HG03095 (cell line): ENCODE results near the gene TRAPPC14.

Experiments
- ATAC-seq: cut with Tn5 transposase; IDR thresholded peaks from one replicate; pipeline ENCODE4 v1.9.1; 2021; ENCODE audit warnings: moderate library complexity; ENCODE audit not compliant: unreplicated experiment

TRAPPC14 gene

DNA sequence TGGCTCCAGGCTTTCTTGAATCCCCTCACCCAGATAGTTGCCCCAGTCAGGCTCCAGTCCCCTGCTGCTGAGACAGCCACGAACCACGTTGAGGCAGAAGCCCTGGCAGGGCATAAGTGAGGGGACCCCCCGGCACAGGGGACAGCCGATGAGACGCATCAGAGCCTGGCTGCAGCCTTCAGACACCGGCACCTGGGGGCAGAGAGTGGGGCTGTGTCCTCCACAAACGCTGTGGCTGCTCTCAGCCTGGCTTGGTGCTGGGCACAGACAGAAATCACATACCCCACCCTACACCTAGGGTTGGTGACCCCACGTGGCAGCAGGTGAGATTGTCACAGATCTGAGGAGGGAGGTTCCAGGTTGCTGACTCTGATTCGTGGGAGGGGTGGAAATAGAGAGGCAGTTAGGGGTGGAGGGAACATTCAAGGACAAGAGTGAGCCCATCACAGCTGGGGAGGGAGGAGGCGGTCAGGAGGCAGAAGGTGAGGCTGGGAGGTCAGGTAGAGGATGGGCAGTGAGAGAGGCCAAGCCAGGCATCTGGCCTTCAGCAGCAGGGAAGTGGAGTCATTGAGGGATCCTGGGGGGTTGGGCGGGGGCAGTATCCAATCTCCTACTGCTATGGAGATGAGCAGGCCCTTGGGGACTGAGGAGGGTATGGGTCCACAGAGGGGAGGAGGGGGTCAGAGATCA lies 15.4 kb upstream of the TRAPPC14 start:
- ATAC-seq: no peak

DNA sequence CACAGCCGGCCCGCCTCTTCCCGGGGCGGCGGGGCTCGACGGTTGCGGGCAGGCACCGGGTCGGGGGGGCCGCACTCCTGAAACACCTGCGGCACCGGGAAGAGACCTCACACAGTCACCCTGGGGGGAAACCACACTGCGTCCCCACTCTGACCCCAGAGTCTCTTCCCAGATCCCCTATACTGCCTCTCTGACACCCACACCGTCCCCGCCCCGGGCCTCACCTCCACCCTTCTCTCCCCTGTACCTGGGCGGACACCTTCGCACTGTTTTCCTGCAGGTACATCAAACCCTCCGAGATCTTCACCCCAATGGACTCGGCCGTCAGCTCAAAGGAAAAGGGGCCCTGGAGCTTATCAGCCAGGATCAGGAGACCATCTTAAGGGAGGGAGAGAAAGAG lies 13.3 kb upstream of the TRAPPC14 start:
- no peak for ATAC-seq

DNA sequence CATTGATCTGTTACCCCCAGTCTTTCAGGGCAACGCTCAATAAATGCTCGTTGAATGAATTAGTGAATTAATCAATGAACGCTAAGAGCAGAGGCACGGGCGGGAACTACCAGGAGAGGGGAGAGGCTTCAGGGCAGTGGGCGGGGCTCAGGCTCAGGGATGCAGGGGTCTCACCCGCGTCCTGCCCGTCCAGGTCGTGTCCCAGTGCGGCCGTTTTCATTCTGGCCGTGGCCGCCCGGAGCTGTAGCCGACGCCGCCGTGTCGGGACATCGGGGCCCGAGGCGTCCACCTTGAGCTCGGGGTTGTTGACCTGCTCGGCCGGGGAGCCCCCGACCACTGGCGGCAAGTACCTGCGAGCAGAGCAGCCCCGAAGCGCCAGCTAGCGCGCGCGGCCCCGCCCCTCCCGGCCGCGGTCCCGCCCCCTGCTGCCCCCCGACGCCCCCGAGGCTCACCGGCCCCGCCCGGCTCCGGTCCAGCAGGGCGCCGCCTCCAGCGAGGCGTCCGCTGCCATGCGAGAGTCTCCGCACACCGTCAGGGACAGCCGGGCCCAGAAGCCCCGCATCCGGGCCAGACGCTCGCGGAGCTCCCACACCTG lies 12.7 kb upstream of the TRAPPC14 start:
- no peak for ATAC-seq

DNA sequence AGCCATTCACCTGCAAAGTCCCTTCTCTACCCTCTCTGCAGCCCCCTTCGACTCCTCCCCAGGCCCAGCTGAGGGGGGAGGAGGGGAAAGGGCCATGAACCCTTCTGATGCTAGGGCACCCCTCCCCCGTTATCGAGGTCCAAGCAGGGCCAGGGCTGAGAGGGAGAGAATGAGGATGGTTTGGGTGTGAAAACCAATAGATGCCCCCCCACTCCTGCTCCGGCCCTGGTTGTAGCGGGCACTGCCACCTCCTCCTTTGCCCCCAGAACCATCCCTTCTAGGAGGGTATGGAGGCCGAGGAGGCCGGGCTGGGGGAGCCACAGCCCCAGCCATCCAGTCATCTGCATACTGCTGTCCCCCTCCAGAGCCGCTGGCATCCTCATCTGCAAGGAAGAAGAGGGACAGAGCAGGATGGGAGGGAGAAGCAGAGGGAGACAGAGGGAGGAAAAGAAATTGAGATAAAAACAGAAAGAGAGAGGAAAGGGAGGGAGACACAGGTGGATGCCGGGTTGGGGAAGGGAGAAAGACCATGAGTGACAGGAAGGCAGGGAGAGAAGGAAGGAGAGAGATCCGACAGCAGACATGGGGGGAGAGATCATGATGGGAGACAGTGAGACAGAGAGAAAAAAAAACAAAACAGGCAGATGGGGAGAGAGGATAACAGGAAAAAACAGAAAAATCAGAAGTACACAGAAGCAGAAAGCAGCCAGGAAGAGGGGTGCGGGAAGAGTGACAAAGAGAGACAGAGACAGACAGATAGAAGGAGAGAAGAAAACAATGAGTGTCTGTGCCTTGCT lies 11.8 kb upstream of the TRAPPC14 start:
- ATAC-seq: no peak

DNA sequence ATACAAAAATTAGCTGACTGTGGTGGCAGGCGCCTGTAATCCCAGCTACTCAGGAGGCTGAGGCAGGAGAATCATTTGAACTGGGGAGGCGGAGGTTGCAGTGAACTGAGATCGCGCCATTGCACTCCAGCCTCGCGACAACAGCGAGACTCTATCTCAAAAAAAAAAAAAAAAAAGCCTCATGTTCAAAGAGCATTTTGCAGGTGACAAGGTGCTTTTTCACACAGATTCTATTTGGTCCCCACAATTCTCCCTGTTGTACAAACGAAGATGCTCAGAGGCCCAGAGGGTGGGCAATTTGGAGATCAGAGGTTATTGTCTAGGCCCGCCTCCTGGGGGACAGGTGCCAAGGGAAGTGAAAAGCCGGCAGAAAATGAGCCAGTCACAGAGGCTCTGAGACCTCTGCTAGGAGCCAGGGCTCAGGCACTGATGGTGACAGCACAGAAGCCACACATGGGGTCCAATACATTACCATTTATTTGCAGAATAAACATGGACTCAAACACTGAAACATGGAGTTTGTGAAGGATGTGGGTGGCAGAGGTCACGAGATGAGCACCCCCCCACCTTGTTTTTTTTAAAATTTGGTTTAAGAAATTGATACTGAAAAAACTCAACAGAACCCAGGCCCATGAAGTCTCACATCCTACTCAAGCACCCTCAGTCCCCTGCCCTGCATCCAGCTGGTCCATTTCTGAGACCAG lies 10.8 kb upstream of the TRAPPC14 start:
- ATAC-seq: no peak

DNA sequence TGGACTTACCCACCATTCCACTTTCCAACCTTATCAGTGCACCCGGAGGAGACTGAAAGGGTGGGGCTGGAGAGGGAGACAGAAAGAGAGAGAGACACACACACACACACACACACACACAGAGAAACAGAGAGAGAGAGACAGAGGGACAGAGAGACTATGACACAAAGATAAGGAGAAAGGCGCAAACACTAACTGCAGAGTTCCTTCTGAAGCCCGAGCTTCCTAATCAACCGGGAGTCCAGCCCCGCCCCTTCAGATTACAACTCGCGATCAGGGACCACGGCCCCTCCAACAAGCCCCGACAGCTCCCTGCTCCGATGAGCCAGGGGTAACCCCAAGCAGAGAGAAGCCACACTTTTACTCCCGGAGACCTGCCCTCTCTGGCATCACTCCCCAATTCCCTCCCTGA lies 9.4 kb upstream of the TRAPPC14 start:
- no peak for ATAC-seq

DNA sequence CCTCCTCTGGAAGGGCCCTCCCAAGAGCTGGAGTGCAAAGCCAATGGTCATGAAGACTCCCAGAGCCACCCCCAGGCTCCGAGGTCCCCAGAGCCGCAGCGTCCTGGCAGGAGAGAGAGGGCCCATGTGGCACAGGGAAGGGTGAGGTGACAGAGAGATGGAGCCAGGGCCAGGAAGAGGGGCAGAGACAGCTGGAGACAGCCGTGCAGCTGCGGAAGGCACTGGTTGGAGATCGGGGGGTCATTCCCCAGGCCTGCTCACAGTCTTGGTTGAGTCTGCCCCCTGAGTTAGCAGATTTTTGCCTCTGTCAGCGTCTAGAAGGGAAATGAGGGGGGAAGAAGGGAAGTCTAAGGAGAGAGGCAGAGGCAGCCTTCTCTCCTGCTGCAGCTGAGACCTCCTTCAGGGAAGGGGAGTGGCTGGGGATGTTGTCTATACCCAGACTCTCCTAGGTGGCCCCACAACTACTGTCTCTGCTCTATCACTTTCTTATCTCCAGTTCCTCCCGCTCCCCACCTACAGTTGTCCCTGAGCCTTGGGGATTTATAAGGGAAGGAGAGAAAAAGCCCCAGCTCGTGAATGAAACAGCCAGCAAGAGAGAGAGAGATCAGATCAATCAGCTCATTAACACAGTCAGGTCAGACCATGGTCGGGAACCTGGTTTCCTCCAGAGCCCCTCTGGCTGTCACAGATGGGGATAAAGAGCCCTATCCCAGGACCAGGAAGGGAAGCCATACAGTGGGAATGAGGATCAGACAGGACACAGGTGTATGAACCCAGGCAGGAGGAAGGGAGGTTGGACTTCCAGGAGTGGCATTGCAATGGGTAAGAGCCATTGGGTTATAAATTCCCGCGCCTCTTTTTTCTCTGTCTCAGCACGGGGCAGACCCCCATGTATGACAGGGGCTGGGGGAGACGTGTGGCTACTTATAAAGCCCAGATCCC lies 8.7 kb upstream of the TRAPPC14 start:
- ATAC-seq: no peak

DNA sequence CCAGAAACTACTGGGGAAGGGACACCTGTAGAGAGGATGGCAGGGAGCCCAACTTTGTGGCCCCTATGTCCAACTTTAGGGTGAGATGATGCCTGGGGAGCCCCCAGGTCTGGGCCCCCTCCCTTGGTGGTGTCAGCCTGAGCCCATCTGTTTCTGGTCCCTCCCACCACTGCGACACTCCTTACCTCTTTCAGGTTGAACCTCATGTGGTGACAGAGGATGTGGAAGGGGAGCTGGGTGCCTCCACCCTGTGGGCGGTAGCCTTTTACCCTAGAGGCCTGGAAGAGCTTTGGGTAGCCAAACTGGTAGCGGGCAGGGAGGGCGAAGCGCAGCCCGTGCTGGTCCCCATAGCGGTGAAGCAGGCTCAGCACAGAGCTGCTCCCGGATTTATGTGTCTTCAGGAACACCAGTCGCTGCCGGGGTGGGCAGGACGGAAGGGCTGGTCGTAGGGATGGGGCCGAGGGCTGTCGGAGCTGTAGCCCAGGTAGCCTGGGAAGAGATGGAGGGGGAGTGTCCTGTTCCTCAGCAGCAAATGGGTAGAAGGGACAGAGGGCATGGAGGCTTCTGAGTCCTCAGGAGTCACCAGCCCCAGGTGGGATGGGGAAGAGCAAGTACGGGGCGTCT lies 7.9 kb upstream of the TRAPPC14 start:
- ATAC-seq: no peak

DNA sequence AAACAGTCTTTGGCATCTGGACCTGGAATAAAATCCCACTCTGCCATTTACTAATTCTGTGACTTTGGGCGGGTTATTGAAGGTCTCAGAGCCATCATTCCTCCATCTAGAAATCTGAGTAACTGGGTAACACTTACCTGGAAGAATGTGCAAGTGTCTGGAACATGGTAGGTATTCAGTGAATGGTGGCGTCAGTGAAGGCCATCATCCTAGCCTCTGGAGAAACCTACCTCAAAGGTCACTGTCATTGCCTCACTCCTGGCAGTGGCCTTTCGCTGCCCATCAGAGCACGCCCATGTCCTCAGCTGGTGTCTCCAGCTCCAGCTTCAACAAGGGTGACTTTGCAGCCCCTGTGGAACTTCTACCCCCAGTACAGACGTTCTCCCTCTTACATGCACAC lies 5.3 kb upstream of the TRAPPC14 start:
- ATAC-seq: no peak

DNA sequence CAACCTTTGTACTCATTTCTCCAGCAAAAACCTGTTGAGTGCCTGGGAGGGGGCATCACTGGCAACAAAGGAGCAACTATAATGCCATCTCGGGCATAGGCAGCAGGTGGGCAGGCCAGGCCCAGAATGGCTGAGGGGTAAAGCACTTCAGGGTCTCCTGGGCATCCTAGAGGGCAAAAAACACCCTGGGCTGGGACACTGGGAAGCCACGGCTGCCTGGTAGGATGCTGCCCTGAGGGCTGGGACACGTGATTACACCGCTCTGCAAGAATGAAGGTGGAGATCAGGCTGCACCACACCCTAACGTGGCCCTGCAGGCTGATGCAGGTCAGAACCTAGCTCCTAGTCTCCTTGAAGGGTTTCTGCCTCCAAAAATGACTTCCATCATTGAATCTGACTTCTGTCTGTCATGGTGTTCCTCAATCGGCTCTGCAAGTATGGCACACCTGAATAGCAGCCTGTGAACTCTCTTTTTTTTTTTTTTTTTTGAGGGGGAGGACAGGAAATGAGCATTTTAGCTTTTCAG lies 4.5 kb upstream of the TRAPPC14 start:
- ATAC-seq: no peak

DNA sequence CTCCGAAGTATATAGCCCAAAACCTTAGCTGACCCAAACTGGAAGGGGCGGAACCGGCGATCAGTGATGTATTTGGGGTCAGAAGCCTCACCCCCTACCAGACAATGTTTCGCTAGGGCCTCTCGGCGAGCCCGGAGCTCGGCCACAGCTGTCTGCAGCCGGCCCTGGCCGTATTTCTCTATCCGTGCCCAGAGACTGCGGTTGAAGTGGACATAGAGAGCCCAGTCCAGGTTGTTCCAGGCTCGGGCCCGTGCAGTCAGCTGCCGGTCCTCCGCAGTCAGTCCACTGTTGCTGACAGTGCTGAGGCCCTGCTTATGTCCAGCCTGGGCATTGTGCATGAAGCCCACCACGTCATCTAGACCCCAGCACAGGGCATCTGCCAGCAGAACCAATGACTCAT lies 1.5 kb upstream of the TRAPPC14 start:
- no peak for ATAC-seq

DNA sequence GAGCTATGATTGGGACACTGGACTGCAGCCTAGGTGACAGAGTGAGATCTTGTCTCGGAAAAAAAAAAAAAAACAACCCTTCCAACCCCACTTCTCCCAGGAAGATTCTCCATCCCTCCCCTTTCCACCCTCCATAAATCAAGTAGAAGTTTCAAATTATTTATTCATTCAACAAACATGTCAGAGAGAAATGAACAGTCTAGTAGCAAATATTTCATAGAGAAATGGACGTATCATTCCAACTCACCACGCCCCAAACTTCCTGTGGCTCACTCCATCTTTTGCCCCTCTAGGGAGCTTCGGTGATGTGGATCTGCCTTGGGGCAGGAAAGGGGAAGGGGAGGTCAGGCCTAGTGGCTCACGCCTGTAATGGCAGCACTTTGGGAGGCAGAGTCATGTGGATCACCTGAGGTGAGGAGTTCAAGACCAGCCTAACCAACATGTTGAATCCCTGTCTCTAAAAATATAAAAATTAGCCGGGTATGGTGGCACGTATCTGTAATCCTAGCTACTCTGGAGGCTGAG lies 638 bp upstream of the TRAPPC14 start:
- no peak for ATAC-seq

DNA sequence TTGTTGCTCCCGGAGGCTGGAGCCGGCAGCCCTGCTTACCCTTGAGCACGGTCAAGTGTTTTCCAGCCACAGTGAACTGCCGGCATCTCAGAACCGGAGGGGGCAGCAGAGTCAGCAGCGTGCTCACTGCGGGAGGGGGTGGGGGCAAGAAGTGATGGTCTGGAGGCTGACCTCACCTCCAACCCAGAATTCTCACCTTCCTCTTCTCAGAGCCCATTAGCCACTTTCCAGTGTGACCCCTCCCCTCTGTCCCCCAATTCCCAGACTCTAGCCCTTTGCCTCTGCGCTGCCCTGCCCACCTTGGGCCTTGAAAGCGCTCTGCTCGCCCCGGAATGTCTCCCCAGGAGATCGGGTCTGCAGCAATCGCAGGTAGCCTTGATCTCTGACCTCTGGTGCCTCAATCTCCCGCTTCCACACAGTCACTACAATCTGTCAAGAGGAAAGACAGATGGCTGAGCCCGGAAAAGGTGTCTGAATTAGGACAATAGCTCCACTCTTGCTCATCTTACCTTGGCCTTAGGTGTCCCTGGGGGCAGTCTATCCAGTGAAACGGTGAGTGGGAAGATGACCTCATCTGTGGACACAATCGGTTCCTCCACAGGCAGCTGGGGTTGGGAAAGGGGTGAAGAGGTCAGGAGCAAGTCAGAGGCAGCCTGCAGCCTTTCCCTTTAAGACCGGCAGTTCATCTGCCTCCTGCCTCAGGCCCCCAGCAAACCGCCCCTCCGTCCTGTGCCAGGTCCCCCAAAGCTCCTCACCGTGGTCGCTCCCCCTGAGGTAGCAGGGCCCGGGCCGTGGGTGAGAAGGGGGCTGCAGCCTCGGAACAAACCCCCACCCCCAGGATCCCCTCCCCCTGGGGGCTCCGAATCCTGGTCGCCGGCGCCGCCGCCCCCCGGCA lies 942 bp downstream of the TRAPPC14 start:
- ATAC-seq: no peak

DNA sequence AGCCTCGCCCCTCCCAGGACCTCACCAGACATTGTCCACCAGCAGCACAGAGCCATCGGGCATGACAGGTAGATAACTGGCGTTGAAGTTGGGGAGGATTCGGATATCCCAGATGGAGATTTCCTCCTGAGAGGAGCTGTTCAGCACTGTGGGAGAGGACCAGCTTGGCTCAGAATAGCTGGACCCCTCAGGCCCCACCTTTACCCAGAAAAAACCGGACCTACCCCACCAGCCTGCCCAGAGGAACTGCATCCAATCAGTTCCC lies 1.5 kb downstream of the TRAPPC14 start:
- no peak for ATAC-seq

DNA sequence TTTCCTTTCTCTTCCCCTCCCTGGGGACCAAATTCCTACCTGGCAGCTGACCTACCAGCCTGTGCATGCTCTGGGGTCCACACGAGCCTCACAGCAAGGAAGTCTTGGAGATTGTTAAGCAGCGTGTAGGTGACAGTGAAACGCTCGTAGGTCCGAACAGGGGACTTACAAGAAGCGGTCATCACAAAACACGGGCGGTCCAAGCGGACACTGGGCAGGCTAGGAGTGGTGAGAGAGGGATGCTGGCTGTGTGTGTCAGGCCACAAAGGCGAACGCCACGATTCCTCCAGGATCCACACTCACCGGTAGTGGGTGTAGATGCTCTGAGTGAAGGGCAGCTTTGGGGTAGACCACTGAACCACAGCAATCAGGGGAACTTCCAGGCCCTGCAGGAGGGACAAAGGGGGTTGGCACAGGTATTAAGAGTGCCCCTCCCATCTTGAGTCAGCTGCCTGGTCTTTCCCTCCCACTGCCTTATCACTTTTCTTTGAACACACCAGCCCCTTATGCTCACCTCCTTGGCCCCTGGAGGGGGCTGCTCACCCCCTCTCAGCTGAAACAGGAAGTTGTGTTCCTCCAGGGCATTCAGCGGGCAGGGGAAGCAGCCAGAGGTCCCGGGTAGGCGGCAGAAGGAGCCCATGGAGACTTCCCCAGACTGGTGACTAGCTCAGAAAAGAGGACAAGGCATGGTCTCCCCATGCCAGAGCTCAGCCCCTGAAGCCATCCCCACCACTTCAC lies 2.0 kb downstream of the TRAPPC14 start:
- ATAC-seq: no peak

DNA sequence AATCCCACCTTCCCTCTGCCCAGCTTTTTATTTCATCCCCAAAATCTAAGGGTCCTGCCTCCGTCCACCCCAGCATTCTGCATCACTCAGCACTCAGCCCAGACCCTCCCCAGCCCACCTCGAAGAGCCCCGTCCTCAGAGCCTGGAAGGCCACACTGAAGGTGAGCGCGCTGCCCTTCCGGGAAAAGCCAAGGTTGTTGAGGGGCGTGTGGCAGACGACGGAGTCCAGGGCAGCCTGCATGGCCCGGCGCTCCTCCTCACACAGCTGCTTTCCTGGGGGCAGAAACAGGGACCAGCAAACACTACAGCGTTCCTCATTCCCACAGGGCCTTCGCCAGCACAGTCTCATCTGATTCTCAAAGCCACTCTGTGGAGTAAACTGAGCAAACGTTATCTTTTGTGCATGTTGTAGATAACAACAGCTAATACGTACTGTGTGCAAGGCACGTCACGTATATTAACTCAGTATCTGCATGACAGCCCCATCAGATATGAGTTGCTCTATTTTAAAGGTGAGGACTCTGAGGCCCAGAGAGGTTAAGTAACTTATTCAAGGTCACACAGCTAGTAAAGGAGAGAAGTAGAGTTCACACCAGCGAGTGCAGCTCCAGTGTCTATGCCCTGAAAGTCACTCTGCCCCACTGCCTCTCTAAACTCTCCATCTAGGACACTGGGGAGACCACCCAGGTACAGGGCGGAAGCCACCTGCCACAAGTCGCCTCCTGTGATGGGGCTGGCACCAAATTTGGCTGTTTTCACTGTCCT lies 2.8 kb downstream of the TRAPPC14 start:
- no peak for ATAC-seq
